ENCODE results near the gene UBR1. TPM values are rescaled to one million over a fixed set of nuclear protein-coding genes. Genes with fewer than 3 reads are reported as not detected.

The UBR1 gene
- total RNA-seq, 4 donors from 2014 or later = 32.6 to 57.4 (median 39.3) TPM

DNA sequence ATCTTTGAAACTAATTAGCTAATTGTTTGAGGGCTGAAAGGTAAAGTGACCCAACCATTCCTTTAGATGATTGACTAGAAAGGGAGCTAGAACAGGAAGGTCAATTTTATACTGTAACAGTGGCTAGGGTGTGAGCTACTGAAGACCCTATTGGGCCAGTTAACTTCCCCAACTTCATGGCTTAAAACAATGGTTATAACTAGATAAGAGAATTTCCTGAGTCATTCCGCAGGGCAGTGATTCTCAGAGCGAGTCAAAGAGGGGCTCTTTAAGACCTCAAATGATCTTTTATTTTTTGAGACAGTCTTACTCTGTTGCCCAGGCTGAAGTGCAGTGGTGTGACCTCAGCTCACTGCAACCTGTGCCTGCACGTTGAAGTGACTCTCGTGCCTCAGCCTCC, 151.5 kb downstream of the UBR1 start:
- TF ChIP-seq, protein P1, sequence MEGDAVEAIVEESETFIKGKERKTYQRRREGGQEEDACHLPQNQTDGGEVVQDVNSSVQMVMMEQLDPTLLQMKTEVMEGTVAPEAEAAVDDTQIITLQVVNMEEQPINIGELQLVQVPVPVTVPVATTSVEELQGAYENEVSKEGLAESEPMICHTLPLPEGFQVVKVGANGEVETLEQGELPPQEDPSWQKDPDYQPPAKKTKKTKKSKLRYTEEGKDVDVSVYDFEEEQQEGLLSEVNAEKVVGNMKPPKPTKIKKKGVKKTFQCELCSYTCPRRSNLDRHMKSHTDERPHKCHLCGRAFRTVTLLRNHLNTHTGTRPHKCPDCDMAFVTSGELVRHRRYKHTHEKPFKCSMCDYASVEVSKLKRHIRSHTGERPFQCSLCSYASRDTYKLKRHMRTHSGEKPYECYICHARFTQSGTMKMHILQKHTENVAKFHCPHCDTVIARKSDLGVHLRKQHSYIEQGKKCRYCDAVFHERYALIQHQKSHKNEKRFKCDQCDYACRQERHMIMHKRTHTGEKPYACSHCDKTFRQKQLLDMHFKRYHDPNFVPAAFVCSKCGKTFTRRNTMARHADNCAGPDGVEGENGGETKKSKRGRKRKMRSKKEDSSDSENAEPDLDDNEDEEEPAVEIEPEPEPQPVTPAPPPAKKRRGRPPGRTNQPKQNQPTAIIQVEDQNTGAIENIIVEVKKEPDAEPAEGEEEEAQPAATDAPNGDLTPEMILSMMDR (IDR thresholded peaks at IDR 0.05; ENCODE audit: low read depth) = no peak

DNA sequence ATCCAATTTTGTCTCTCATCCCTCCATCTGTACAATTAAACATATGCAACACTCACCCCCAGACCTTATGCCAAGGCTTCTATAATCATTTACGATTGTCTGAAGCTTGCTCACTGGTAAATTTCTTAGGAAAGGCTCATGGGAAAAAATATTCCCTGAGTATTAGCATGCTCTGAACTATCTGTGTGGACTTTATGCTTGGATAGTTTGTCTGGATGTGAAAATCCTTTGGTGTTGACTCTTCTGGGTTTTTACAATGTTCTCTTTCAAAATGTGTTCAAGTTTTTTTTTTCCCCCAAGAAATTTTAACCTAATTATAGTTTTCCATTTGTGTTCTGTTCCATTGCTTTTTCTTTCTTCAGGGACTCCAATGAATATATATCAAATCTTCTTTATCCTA, 165.3 kb downstream of the UBR1 start:
- TF ChIP-seq, protein P1 (IDR thresholded peaks at IDR 0.05; ENCODE audit: low read depth) = no peak

GRCh38 chr15:42939841-42940240, 166.0 kb downstream of the UBR1 start:
- TF ChIP-seq, protein P1 (IDR thresholded peaks at IDR 0.05; ENCODE audit: low read depth) = no peak

GRCh38 chr15:42937143-42937542, 168.7 kb downstream of the UBR1 start:
- TF ChIP-seq, protein P1 (IDR thresholded peaks at IDR 0.05; ENCODE audit: low read depth) = no peak

- TF ChIP-seq, protein P1 (IDR thresholded peaks at IDR 0.05; ENCODE audit: low read depth) = no peak
These were observed 171.8 kb downstream of the UBR1 start for GRCh38 chr15:42933886-42934667.

- TF ChIP-seq, protein P1 (IDR thresholded peaks at IDR 0.05; ENCODE audit: low read depth) = no peak
These were observed 172.9 kb downstream of the UBR1 start for GRCh38 chr15:42932833-42933515.

- TF ChIP-seq, protein P1 (IDR thresholded peaks at IDR 0.05; ENCODE audit: low read depth) = no peak
These were observed 173.9 kb downstream of the UBR1 start for GRCh38 chr15:42931702-42932486.

All from subcutaneous adipose tissue (tissue), 4 donors.